Head of caudate nucleus (tissue), 42 donors: Measurements from ENCODE around the gene MAGEA11.

Experiments used
- DNase-seq, 42 donors: peaks; one replicate each; pipeline versions ENCODE4 v3.0.0 to v3.0.0-alpha.2; 2020 to 2021; ENCODE audit warnings: mixed read lengths in 7 of 42
- intact Hi-C: fragments of 100-400 bp; cut with DNase I; formaldehyde crosslinking; loops from one replicate; pipeline ENCODE4 v1.15.0; 2022

Gene MAGEA11

GRCh38 chrX:149762696-149763614 lies 51.1 kb downstream of the MAGEA11 start:
- peak in 1 of 42 donors; percentile 4 for DNase-seq
- intact Hi-C loops, result no loop called here
